Loucy (cell line): ENCODE data around the gene ZNF783.

Experiments
- H2AFZ ChIP-seq: fragments of 200-600 bp; sonication (generic); 2 replicates; pipeline ENCODE4 v1.6.0; 2016; ENCODE audit warnings: antibody characterized with exemption, mild to moderate bottlenecking, low read length, moderate library complexity
- H3F3A ChIP-seq: fragments of 200-600 bp; 2 replicates; pipeline ENCODE4 v1.6.0; 2016; ENCODE audit warnings: antibody characterized with exemption, low read depth, mild to moderate bottlenecking
- H3K27me3 ChIP-seq: fragments of 200-600 bp; sonication (generic); 2 replicates; pipeline ENCODE4 v1.6.1; 2014; ENCODE audit warnings: low read length, mild to moderate bottlenecking; ENCODE audit not compliant: insufficient read depth, poor library complexity, severe bottlenecking
- H3K36me3 ChIP-seq: fragments of 200-600 bp; sonication (generic); 2 replicates; pipeline ENCODE4 v1.6.1; 2016; ENCODE audit warnings: low read length; ENCODE audit not compliant: insufficient read depth
- H3K4me1 ChIP-seq: fragments of 200-600 bp; sonication (generic); 2 replicates; pipeline ENCODE4 v1.5.1; 2014; ENCODE audit warnings: low read length, mild to moderate bottlenecking; ENCODE audit not compliant: insufficient read depth, poor library complexity, severe bottlenecking
- H3K4me2 ChIP-seq: fragments of 200-600 bp; sonication (generic); 2 replicates; pipeline ENCODE4 v1.6.0; 2014; ENCODE audit warnings: antibody characterized with exemption, low read length, low read depth, mild to moderate bottlenecking; ENCODE audit not compliant: poor library complexity, severe bottlenecking
- H3K4me3 ChIP-seq: fragments of 200-600 bp; sonication (generic); 2 replicates; pipeline ENCODE4 v1.5.1; 2014; ENCODE audit warnings: low read length, mild to moderate bottlenecking, mixed read lengths; ENCODE audit not compliant: poor library complexity, severe bottlenecking
- H3K79me2 ChIP-seq: fragments of 200-600 bp; sonication (generic); 2 replicates; pipeline ENCODE4 v1.6.1; 2014; ENCODE audit warnings: low read length; ENCODE audit not compliant: insufficient read depth
- H3K9ac ChIP-seq: fragments of 200-600 bp; sonication (generic); 2 replicates; pipeline ENCODE4 v1.6.0; 2014; ENCODE audit warnings: mild to moderate bottlenecking, low read depth, low read length, moderate library complexity; ENCODE audit not compliant: poor library complexity, severe bottlenecking
- H3K9me2 ChIP-seq: fragments of 200-600 bp; sonication (generic); replicated peaks from 2 replicates; pipeline ENCODE4 v1.6.1; 2016; ENCODE audit warnings: low read depth, low read length, mixed read lengths
- H3K9me3 ChIP-seq: fragments of 200-600 bp; sonication (generic); 2 replicates; pipeline ENCODE4 v1.6.1; 2014; ENCODE audit warnings: mild to moderate bottlenecking, antibody characterized with exemption, low read length, low read depth; ENCODE audit not compliant: insufficient read depth
- H4K20me1 ChIP-seq: fragments of 200-600 bp; sonication (generic); 2 replicates; pipeline ENCODE4 v1.6.0; 2014; ENCODE audit warnings: antibody characterized with exemption, low read length, mild to moderate bottlenecking; ENCODE audit not compliant: insufficient read depth, poor library complexity, severe bottlenecking
- EZH2phosphoT487 ChIP-seq: fragments of 200-600 bp; IDR thresholded peaks from 2 replicates; pipeline ENCODE4 v1.6.1; 2018; ENCODE audit warnings: antibody characterized with exemption, mild to moderate bottlenecking, moderate library complexity, borderline replicate concordance
- TF ChIP-seq, protein P1 (sequence below): fragments of 200-600 bp; sonication (generic); conservative IDR thresholded peaks from 2 replicates; pipeline ENCODE4 v1.5.1; 2014; ENCODE audit warnings: mild to moderate bottlenecking, antibody characterized with exemption, low read length

ZNF783 gene

DNA sequence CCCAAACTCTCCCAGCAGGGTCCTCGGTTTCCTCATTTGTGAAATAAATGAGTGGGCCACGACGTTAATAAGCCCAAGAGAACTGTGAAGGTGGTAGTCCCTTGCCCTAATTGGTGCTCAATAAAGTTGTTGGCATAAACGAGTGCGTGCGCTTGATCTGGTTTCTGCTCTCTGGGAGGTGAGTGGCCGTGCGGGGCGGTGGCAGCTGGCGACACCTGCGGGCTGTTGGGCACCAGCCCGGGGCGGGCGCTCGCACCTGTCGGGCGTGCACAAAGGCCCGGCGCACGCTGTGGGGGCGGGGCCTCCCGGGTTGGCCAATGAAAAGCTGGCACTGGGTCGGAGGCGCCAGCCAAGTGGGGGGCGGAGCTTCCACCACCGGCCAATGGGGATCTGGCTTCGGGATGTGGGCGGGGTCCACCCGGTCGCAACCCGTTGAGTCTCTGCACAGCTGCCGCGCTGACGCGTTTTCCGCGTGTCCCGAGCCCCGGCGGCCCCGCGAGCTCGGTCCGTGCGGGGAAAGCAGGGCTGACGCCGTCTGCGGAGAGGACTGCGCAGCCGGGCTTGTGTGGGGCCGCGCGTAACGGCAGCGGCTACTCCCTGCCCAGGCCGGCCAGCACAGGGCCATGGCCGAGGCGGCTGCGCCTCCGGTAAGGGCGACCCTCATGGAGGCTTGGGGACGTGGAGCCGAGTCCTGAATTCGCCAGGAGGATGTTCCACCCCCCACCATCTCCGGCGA is 23.0 kb downstream of the ZNF783 start:
- Histone ChIP-seq H3K4me1 (peaks cover 9% of the 10 kb centered on the region), H4K20me1 (no peaks in the 10 kb centered on the region), H3K9me3 (no peaks in the 10 kb centered on the region), H3K79me2 (no peaks in the 10 kb centered on the region), H3K4me2 (peak overlapping the region; percentile 42), H3K9me2 (no peaks in the 10 kb centered on the region), H3K9ac (no peak overlapping the region), H3K4me3 (peak overlapping the region; percentile 48), H2AFZ (no peak overlapping the region), H3F3A (no peaks in the 10 kb centered on the region), H3K36me3 (no peaks in the 10 kb centered on the region), H3K27me3 (no peaks in the 10 kb centered on the region)
- TF ChIP-seq, protein P1, sequence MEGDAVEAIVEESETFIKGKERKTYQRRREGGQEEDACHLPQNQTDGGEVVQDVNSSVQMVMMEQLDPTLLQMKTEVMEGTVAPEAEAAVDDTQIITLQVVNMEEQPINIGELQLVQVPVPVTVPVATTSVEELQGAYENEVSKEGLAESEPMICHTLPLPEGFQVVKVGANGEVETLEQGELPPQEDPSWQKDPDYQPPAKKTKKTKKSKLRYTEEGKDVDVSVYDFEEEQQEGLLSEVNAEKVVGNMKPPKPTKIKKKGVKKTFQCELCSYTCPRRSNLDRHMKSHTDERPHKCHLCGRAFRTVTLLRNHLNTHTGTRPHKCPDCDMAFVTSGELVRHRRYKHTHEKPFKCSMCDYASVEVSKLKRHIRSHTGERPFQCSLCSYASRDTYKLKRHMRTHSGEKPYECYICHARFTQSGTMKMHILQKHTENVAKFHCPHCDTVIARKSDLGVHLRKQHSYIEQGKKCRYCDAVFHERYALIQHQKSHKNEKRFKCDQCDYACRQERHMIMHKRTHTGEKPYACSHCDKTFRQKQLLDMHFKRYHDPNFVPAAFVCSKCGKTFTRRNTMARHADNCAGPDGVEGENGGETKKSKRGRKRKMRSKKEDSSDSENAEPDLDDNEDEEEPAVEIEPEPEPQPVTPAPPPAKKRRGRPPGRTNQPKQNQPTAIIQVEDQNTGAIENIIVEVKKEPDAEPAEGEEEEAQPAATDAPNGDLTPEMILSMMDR, result no peak
- no peak for TF ChIP-seq EZH2phosphoT487

DNA sequence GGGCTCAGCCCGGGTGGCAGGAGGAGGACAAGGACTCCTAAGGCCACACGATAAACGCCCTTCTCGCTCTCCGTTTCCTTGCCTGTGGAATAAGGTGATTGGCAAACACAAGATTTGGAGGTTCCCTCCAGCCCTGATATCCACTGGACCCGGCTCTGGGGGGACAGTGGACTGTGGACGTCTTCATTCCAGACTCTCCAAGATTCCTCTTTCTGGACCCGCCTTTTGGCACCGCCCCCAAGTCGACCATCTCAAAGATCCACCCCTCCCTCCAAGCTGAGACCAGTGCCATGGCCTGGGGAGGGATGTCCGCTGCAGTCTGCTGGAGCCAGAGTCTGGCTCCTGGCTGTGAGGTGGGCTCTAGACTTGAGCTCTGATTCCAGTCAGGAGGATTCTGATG is 23.6 kb downstream of the ZNF783 start:
- H3K4me1 ChIP-seq, result peaks cover 9% of the 10 kb centered on the region
- TF ChIP-seq EZH2phosphoT487, result no peak
- TF ChIP-seq, protein P1, result no peak
- H3K27me3 ChIP-seq, result no peaks in the 10 kb centered on the region
- H3K36me3 ChIP-seq, result no peaks in the 10 kb centered on the region
- peak overlapping the region; percentile 42 for H3K4me2 ChIP-seq
- no peaks in the 10 kb centered on the region for H3K9me3 ChIP-seq
- no peaks in the 10 kb centered on the region for H3K79me2 ChIP-seq
- H4K20me1 ChIP-seq, result no peaks in the 10 kb centered on the region
- H3K4me3 ChIP-seq, result peak overlapping the region; percentile 48
- no peak overlapping the region for H2AFZ ChIP-seq
- no peak overlapping the region for H3K9ac ChIP-seq
- no peaks in the 10 kb centered on the region for H3F3A ChIP-seq
- H3K9me2 ChIP-seq, result no peaks in the 10 kb centered on the region

DNA sequence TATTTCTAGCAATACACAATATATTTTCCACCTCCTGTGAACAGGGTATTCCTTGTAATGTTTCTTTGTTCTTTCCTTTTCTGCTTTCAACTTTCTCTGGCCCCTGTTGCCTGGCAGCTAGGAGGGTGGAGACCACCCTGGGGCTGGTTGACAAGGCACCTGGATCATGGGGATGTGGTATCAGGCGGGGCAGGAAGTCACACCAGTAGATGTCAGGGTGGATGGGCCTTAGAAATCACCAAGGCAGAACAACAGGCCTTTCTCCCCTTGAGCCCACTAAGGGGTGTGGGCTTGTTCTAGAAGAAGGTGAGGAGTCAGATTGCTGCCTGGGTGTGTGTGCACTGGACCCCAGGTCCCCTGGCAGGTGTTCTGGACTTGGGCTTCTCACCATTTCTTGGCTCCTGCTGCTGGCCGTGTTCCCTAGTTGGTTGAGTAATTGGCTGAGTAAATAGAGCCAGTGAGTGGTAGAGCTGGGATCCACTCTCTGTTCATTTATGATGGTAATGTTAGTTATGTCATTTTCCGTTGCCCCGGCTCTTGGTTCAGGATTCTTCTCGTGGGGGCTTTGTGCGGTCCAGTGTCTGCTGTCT is 24.9 kb downstream of the ZNF783 start:
- Histone ChIP-seq H3K79me2 (no peaks in the 10 kb centered on the region), H3K9me3 (no peaks in the 10 kb centered on the region), H3K9me2 (no peaks in the 10 kb centered on the region), H3K4me1 (peaks cover 9% of the 10 kb centered on the region), H3K4me3 (no peak overlapping the region), H2AFZ (no peak overlapping the region), H3K27me3 (no peaks in the 10 kb centered on the region), H4K20me1 (no peaks in the 10 kb centered on the region), H3K4me2 (no peak overlapping the region), H3K9ac (no peak overlapping the region), H3F3A (no peaks in the 10 kb centered on the region), H3K36me3 (no peaks in the 10 kb centered on the region)
- TF ChIP-seq, protein P1, result no peak
- TF ChIP-seq EZH2phosphoT487, result no peak
